Hematopoietic multipotent progenitor cell treated with erythropoietin and hydrocortisone succinate and interleukin-3 and kit ligand, for 15 days (in vitro differentiated cells): ENCODE results near the gene GPC1.

Experiments used
- DNase-seq: peaks from one replicate; pipeline ENCODE4 v3.0.0-alpha.2; 2015; ENCODE audit warnings: low spot score

Gene GPC1

GRCh38 chr2:240412975-240413812 is 22.3 kb upstream of the GPC1 start:
- no peak for DNase-seq

- no peak for DNase-seq
Measured at GRCh38 chr2:240413813-240414429, 21.5 kb upstream of the GPC1 start.

GRCh38 chr2:240416821-240417220 is 18.6 kb upstream of the GPC1 start:
- no peak for DNase-seq

- DNase-seq, result no peak
Measured at GRCh38 chr2:240418311-240418710, 17.2 kb upstream of the GPC1 start.

- DNase-seq, result no peak
Measured at GRCh38 chr2:240419271-240419670, 16.2 kb upstream of the GPC1 start.

- no peak for DNase-seq
Measured at GRCh38 chr2:240419723-240420122, 15.7 kb upstream of the GPC1 start.

GRCh38 chr2:240420206-240421104 is 15.0 kb upstream of the GPC1 start:
- DNase-seq, result no peak

- no peak for DNase-seq
Measured at GRCh38 chr2:240421381-240421780, 14.1 kb upstream of the GPC1 start.

- DNase-seq, result no peak
Measured at GRCh38 chr2:240422658-240423329, 12.7 kb upstream of the GPC1 start.

- DNase-seq, result no peak
Measured at GRCh38 chr2:240423788-240424191, 11.7 kb upstream of the GPC1 start.

GRCh38 chr2:240424341-240425235 is 10.9 kb upstream of the GPC1 start:
- DNase-seq, result no peak

GRCh38 chr2:240425236-240425615 is 10.2 kb upstream of the GPC1 start:
- no peak for DNase-seq

- no peak for DNase-seq
Measured at GRCh38 chr2:240425697-240426096, 9.8 kb upstream of the GPC1 start.

GRCh38 chr2:240426845-240427721 is 8.4 kb upstream of the GPC1 start:
- DNase-seq, result no peak

- DNase-seq, result no peak
Measured at GRCh38 chr2:240427729-240428128, 7.7 kb upstream of the GPC1 start.

GRCh38 chr2:240428245-240428644 is 7.2 kb upstream of the GPC1 start:
- DNase-seq, result no peak

GRCh38 chr2:240429341-240429871 is 6.1 kb upstream of the GPC1 start:
- DNase-seq, result no peak

- DNase-seq, result no peak
Measured at GRCh38 chr2:240429872-240430491, 5.5 kb upstream of the GPC1 start.

- DNase-seq, result no peak
Measured at GRCh38 chr2:240430595-240430994, 4.9 kb upstream of the GPC1 start.
